ENCODE data around the gene PTAR1. TPM values are rescaled to one million over a fixed set of nuclear protein-coding genes. Genes with fewer than 3 reads are reported as not detected.

PTAR1 gene
- total RNA-seq, 2 donors from 2014 or later, result 35.8 to 41.9 TPM

- WGBS, 2 donors, result 71% methylated on average over 2 of the region's 2 CpGs
- Histone ChIP-seq H3K36me3 (replicated peaks in 1 of 2; ENCODE audit: insufficient read depth in 1 of 2, low read depth in 2 of 2) (peaks cover 1 to 5% of the 10 kb centered on the region in 2 donors), H3K4me1 (no peaks in the 10 kb centered on the region), H3K27ac (no peak overlapping the region), H3K27me3 (no peaks in the 10 kb centered on the region), H3K4me3 (no peak overlapping the region), H3K9me3 (no peaks in the 10 kb centered on the region)
- ATAC-seq (no peak), DNase-seq (no peak)
- intact Hi-C loops (cut with DNase I), result no loop called here
- TF ChIP-seq CTCF (IDR thresholded peaks at IDR 0.05) (no peak), POLR2A (IDR thresholded peaks at IDR 0.05) (no peak)
Measured at GRCh38 chr9:69719983-69720382, 39.8 kb downstream of the PTAR1 start.

- Histone ChIP-seq H3K9me3 (no peaks in the 10 kb centered on the region), H3K27ac (no peak overlapping the region), H3K4me3 (no peak overlapping the region), H3K36me3 (replicated peaks in 1 of 2; ENCODE audit: insufficient read depth in 1 of 2, low read depth in 2 of 2) (peaks cover 1 to 5% of the 10 kb centered on the region in 2 donors), H3K27me3 (no peaks in the 10 kb centered on the region), H3K4me1 (no peaks in the 10 kb centered on the region)
- DNase-seq, result no peak
- no peak for ATAC-seq
- intact Hi-C loops (cut with DNase I), result no loop called here
- whole genome bisulfite sequencing, 2 donors, result 88 to 100% methylated on average over 3 of the region's 3 CpGs
- no peak for TF ChIP-seq POLR2A (IDR thresholded peaks at IDR 0.05)
- no peak for TF ChIP-seq CTCF (IDR thresholded peaks at IDR 0.05)
Measured at GRCh38 chr9:69719367-69719766, 40.4 kb downstream of the PTAR1 start.

- WGBS, 2 donors, result 86 to 93% methylated on average over 6 of the region's 6 CpGs
- TF ChIP-seq CTCF (IDR thresholded peaks at IDR 0.05) (no peak), POLR2A (IDR thresholded peaks at IDR 0.05) (no peak)
- no peak for ATAC-seq
- Histone ChIP-seq H3K9me3 (no peaks in the 10 kb centered on the region), H3K4me1 (no peaks in the 10 kb centered on the region), H3K36me3 (replicated peaks in 1 of 2; ENCODE audit: insufficient read depth in 1 of 2, low read depth in 2 of 2) (peaks cover 1 to 5% of the 10 kb centered on the region in 2 donors), H3K4me3 (no peak overlapping the region), H3K27me3 (no peaks in the 10 kb centered on the region), H3K27ac (no peak overlapping the region)
- intact Hi-C loops (cut with DNase I), result no loop called here
- DNase-seq, result no peak
Measured at GRCh38 chr9:69718218-69718617, 41.6 kb downstream of the PTAR1 start.

- TF ChIP-seq CTCF (IDR thresholded peaks at IDR 0.05), result no peak
- no peak for TF ChIP-seq POLR2A (IDR thresholded peaks at IDR 0.05)
- WGBS, 2 donors, result 90 to 91% methylated on average over 1 of the region's 1 CpG
- Histone ChIP-seq H3K4me1 (no peaks in the 10 kb centered on the region), H3K9me3 (no peaks in the 10 kb centered on the region), H3K36me3 (replicated peaks in 1 of 2; ENCODE audit: insufficient read depth in 1 of 2, low read depth in 2 of 2) (peaks cover 0 to 1% of the 10 kb centered on the region in 2 donors), H3K4me3 (no peak overlapping the region), H3K27me3 (no peaks in the 10 kb centered on the region), H3K27ac (no peak overlapping the region)
- intact Hi-C loops (cut with DNase I), result no loop called here
- no peak for DNase-seq
- no peak for ATAC-seq
Measured at GRCh38 chr9:69715825-69716224, 44.0 kb downstream of the PTAR1 start.

- 89 to 90% methylated on average over 3 of the region's 3 CpGs for WGBS, 2 donors
- peaks cover 0 to 1% of the 10 kb centered on the region in 2 donors for H3K36me3 ChIP-seq (replicated peaks in 1 of 2; ENCODE audit: insufficient read depth in 1 of 2, low read depth in 2 of 2)
- no peak overlapping the region for H3K27ac ChIP-seq
Measured at GRCh38 chr9:69715096-69715495, 44.7 kb downstream of the PTAR1 start.

More at GRCh38 chr9:69715096-69715495, 44.7 kb downstream of the PTAR1 start:
- H3K27me3 ChIP-seq, result no peaks in the 10 kb centered on the region
- ATAC-seq, result no peak
- H3K4me3 ChIP-seq, result no peak overlapping the region
- H3K9me3 ChIP-seq, result no peaks in the 10 kb centered on the region
- no peak for TF ChIP-seq CTCF (IDR thresholded peaks at IDR 0.05)
- TF ChIP-seq POLR2A (IDR thresholded peaks at IDR 0.05), result no peak
- intact Hi-C loops (cut with DNase I), result no loop called here
- H3K4me1 ChIP-seq, result no peaks in the 10 kb centered on the region
- DNase-seq, result no peak
